Tibial nerve (tissue), 4 donors: Measurements from ENCODE around the gene HDGF. TPM values are rescaled to one million over a fixed set of nuclear protein-coding genes. Genes with fewer than 3 reads are reported as not detected.

ENCODE experiments used
- DNase-seq, 2 donors: peaks; one replicate each; pipeline ENCODE4 v3.0.0-alpha.2; 2019; ENCODE audit warnings: low spot score in 2 of 2
- H3K27ac ChIP-seq, 4 donors: fragments of 200-600 bp; sonication (generic) in 3 of 4; one replicate each; pipeline ENCODE4 v1.5.1; 2017 to 2019; ENCODE audit warnings: mild to moderate bottlenecking in 1 of 4
- H3K27me3 ChIP-seq, 2 donors: fragments of 200-600 bp; sonication (generic) in 1 of 2; one replicate each; pipeline versions ENCODE4 v1.5.1 to v1.6.0; 2017 to 2019
- H3K36me3 ChIP-seq, 3 donors: fragments of 200-600 bp; sonication (generic); one replicate each; pipeline ENCODE4 v1.5.1; 2018 to 2019
- H3K4me1 ChIP-seq, 4 donors: fragments of 200-600 bp; sonication (generic) in 3 of 4; one replicate each; pipeline ENCODE4 v1.5.1; 2017 to 2019
- H3K4me3 ChIP-seq, 4 donors: fragments of 200-600 bp; sonication (generic) in 3 of 4; one replicate each; pipeline ENCODE4 v1.5.1; 2017 to 2019; ENCODE audit warnings: mild to moderate bottlenecking in 1 of 4, moderate library complexity in 1 of 4
- H3K9me3 ChIP-seq, 4 donors: fragments of 200-600 bp; sonication (generic) in 3 of 4; one replicate each; pipeline ENCODE4 v1.5.1; 2017 to 2019
- EP300 ChIP-seq, 2 donors: sonication (generic); formaldehyde crosslinking; IDR thresholded peaks; one replicate each; pipeline ENCODE4 v1.6.1; 2017; ENCODE audit warnings: antibody characterized with exemption in 2 of 2, mild to moderate bottlenecking in 1 of 2
- POLR2A ChIP-seq, 2 donors: fragments of 450-650 bp; IDR thresholded peaks; one replicate each; pipeline ENCODE4 v1.6.1; 2017; ENCODE audit warnings: antibody characterized with exemption in 2 of 2, mild to moderate bottlenecking in 2 of 2, moderate library complexity in 2 of 2
- WGBS, 2 donors: methylation state at CpG; one replicate each; pipeline ENCODE4 v1.1.5; 2018; 5-methylcytosine and 5-hydroxymethylcytosine counted together
- total RNA-seq, 4 donors: library from RNA; depleted of rRNA; stranded (reverse); fragments of >200 nt; gene quantifications; one replicate each; pipeline ENCODE4 v1.1.0, GENCODE V29; 2016
- TF ChIP-seq, protein P1 (sequence below), 5 experiments: fragments of 200-600 bp in 3 of 5; fragments of 450-650 bp in 2 of 5; sonication (generic) in 3 of 5; IDR thresholded peaks; one replicate each; pipeline ENCODE4 v1.5.1; 2016 to 2019; ENCODE audit warnings: antibody characterized with exemption in 5 of 5, mild to moderate bottlenecking in 3 of 5, moderate library complexity in 2 of 5

HDGF gene
- total RNA-seq, 4 donors from 2014 or later: 120 to 177 (median 157) TPM

GRCh38 chr1:156750711-156751450 is 594 bp downstream of the HDGF start:
- peak; percentile 32 to 39 for DNase-seq
- peaks cover 0 to 73% (median 49%) of the 10 kb centered on the region in 4 donors for H3K4me1 ChIP-seq

DNA sequence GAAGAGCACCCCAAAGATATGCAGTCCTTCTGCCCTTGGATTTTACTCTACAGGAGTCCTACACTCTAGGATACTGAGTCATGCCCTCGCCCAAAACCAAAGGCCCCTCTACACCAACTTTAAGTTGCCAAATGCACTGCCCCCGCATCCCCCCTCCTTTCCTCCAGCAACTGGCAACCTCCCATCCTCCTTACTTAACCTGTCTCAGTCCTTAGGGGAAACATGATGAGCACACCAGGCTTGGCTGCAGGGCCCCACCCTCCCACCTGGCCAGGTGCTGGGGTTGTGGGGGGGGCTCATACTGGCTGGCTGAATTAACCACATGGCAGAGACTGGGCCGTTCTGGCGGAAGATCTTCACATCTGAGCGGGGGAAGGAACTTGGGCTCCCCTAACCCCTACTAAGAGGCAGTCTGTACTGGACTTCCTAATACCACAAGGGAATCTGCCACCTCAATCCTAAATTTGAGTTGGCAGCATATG is 1.2 kb downstream of the HDGF start:
- Histone ChIP-seq H3K4me3 (peak overlapping the region; percentile 67 to 99 (median 92)), H3K27ac (peak overlapping the region; percentile 95 to 100 (median 98)), H3K36me3 (peaks cover 0 to 2% (median 0%) of the 10 kb centered on the region in 3 donors), H3K4me1 (peaks cover 0 to 73% (median 55%) of the 10 kb centered on the region in 4 donors), H3K27me3 (no peaks in the 10 kb centered on the region), H3K9me3 (no peaks in the 10 kb centered on the region)
- no peak for DNase-seq
- TF ChIP-seq, protein P1, sequence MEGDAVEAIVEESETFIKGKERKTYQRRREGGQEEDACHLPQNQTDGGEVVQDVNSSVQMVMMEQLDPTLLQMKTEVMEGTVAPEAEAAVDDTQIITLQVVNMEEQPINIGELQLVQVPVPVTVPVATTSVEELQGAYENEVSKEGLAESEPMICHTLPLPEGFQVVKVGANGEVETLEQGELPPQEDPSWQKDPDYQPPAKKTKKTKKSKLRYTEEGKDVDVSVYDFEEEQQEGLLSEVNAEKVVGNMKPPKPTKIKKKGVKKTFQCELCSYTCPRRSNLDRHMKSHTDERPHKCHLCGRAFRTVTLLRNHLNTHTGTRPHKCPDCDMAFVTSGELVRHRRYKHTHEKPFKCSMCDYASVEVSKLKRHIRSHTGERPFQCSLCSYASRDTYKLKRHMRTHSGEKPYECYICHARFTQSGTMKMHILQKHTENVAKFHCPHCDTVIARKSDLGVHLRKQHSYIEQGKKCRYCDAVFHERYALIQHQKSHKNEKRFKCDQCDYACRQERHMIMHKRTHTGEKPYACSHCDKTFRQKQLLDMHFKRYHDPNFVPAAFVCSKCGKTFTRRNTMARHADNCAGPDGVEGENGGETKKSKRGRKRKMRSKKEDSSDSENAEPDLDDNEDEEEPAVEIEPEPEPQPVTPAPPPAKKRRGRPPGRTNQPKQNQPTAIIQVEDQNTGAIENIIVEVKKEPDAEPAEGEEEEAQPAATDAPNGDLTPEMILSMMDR (IDR thresholded peaks at IDR 0.05): no peak
- TF ChIP-seq POLR2A (IDR thresholded peaks at IDR 0.05) (no peak), EP300 (IDR thresholded peaks at IDR 0.05) (no peak)
- 3 to 4% methylated on average over 5 of the region's 5 CpGs for WGBS, 2 donors

More at GRCh38 chr1:156750711-156751450, 594 bp downstream of the HDGF start:
- no peaks in the 10 kb centered on the region for H3K9me3 ChIP-seq
- H3K27ac ChIP-seq: peak overlapping the region; percentile 95 to 100 (median 98)
- WGBS, 2 donors: 0% methylated on average over 26 to 38 of the region's 64 CpGs
- peak in 1 of 2 donors; percentile 53 for TF ChIP-seq EP300 (IDR thresholded peaks at IDR 0.05)
- no peak for TF ChIP-seq POLR2A (IDR thresholded peaks at IDR 0.05)
- TF ChIP-seq, protein P1 (IDR thresholded peaks at IDR 0.05): peak in 2 of 5 experiments; percentile 43 to 54
- H3K4me3 ChIP-seq: peak overlapping the region; percentile 67 to 99 (median 92)
- H3K27me3 ChIP-seq: no peaks in the 10 kb centered on the region
- no peaks in the 10 kb centered on the region for H3K36me3 ChIP-seq

GRCh38 chr1:156749419-156750118 is 1.9 kb downstream of the HDGF start:
- Histone ChIP-seq H3K4me1 (peaks cover 0 to 75% (median 55%) of the 10 kb centered on the region in 4 donors), H3K4me3 (peak overlapping the region; percentile 67 to 99 (median 92)), H3K27me3 (no peaks in the 10 kb centered on the region), H3K36me3 (peaks cover 0 to 9% (median 0%) of the 10 kb centered on the region in 3 donors), H3K9me3 (no peaks in the 10 kb centered on the region), H3K27ac (peak overlapping the region; percentile 95 to 100 (median 98))
- WGBS, 2 donors: 22 to 24% methylated on average over 8 of the region's 8 CpGs
- no peak for TF ChIP-seq POLR2A (IDR thresholded peaks at IDR 0.05)
- TF ChIP-seq, protein P1 (IDR thresholded peaks at IDR 0.05): no peak
- no peak for TF ChIP-seq EP300 (IDR thresholded peaks at IDR 0.05)
- DNase-seq: no peak

- Histone ChIP-seq H3K4me1 (peaks cover 0 to 76% (median 55%) of the 10 kb centered on the region in 4 donors), H3K4me3 (peak overlapping the region; percentile 67 to 99 (median 92)), H3K27ac (peak overlapping the region; percentile 95 to 100 (median 98)), H3K9me3 (no peaks in the 10 kb centered on the region), H3K36me3 (peaks cover 0 to 16% (median 6%) of the 10 kb centered on the region in 3 donors), H3K27me3 (no peaks in the 10 kb centered on the region)
- DNase-seq: peak; percentile 42 to 55
- WGBS, 2 donors: 2 to 5% methylated on average over 9 of the region's 9 CpGs
- TF ChIP-seq, protein P1 (IDR thresholded peaks at IDR 0.05): peak in 1 of 5 experiments; percentile 14
- TF ChIP-seq EP300 (IDR thresholded peaks at IDR 0.05) (peak; percentile 9 to 71), POLR2A (IDR thresholded peaks at IDR 0.05) (peak in 1 of 2 donors; percentile 51)
Observed at GRCh38 chr1:156748670-156749418, 2.6 kb downstream of the HDGF start.
